GM08714 (cell line): ENCODE measurements around the gene WSCD2.

Experiments
- H3K4me3 ChIP-seq: fragments of 200-500 bp; sonication (Bioruptor generic); 2 replicates; pipeline ENCODE4 v1.5.1; 2014; ENCODE audit warnings: mild to moderate bottlenecking, low read length, inconsistent platforms
- ZNF274 ChIP-seq: IDR thresholded peaks from 2 replicates; pipeline ENCODE4 v1.6.1; 2012; ENCODE audit warnings: mild to moderate bottlenecking, low read depth, low read length

The WSCD2 gene

DNA sequence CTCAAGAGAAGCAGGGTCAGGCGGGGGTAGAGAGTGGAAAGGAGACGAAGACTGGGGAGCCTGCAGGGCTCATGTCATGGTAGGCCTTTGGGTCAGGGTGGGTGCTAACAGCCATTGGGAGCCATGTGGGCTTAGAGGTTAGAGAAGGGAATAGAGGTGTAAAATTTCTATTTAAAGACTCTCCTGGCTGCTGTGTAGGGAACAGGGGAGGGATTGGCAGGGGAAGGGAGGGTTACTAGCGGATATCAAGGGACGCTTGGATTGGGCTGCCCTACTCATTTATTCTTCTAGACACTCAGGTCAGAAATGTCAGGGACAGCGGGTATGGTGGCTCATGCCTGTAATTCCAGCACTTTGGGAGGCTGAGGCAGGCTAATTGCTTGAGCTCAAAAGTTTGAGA is 18.2 kb downstream of the WSCD2 start:
- TF ChIP-seq ZNF274, result no peak
- H3K4me3 ChIP-seq, result no peak overlapping the region

DNA sequence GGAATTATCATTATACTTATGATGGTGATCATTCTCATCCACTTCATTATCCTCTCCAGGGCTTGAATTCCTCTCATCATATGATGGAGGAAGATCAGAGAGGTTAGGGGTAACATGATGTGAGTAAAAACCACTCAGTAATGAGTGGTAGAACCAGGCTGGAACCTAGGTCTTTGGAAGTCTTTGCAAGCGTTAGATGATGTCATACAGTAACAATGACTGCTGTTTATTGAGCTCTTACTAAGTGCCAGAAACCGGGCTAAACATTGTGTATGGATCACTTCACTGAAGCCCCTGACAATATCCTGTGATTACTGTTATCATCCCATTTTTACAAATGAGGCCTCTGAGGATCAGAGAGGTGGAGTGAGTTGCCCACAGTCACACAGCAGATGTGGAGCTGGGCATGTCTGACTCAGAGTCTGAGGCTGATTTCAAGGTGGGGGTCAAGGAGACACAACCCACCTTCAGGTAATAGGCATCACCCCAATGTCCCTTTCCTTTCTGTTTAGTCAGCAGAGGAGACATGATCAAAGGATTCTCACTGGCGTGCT is 19.5 kb downstream of the WSCD2 start:
- no peak for TF ChIP-seq ZNF274
- H3K4me3 ChIP-seq, result no peak overlapping the region

GRCh38 chr12:108150436-108150835 is 21.3 kb downstream of the WSCD2 start:
- no peak for TF ChIP-seq ZNF274
- H3K4me3 ChIP-seq, result no peak overlapping the region

DNA sequence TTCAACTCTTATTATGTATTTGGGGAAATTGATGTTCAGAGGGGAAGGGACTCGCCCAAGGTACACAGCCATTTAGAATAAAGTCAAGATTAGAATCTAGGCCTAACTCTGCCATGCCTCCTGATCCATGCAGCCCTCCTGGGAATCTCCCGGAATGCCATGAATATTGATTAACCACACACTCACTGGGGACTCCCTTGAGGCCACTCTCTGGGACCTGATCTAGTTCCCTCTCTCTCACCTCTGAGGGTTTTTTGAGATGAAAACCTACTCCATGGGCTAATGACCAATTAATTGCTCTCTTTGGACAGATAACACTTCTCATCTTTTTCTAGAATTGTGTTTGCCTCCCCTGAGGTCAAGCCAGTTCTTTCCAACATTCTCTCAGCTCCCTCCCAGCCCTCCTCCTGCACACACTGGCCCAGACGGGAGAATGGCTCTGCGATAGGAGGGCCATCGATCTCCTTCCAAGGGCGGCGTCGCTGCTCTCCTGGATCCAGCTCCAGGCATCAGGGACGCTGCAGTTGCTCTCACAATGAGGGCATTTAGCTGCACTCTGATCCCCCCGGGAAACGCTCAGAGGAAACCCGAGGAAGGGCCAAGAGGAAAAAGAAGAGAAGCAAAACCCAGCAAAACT is 22.6 kb downstream of the WSCD2 start:
- no peak for TF ChIP-seq ZNF274
- no peak overlapping the region for H3K4me3 ChIP-seq

DNA sequence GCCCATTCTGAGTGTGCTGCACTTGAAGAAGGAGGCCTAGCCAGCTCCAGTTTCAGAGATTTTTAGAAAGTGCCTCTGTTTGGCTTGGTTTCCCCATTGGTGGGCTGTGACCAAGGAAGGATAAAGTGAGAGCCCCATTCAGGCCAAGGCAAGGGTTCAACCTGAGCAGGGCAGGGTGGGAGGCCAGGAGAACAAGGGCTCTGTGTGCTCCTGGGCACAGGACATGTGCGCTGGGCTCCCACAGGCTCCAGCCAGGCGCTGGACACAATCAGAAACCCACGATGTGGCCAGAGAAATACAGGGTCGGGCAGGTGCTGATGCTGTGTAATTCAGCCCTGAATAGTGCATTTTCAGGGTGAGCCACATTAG is 23.1 kb downstream of the WSCD2 start:
- no peak for TF ChIP-seq ZNF274
- no peak overlapping the region for H3K4me3 ChIP-seq

DNA sequence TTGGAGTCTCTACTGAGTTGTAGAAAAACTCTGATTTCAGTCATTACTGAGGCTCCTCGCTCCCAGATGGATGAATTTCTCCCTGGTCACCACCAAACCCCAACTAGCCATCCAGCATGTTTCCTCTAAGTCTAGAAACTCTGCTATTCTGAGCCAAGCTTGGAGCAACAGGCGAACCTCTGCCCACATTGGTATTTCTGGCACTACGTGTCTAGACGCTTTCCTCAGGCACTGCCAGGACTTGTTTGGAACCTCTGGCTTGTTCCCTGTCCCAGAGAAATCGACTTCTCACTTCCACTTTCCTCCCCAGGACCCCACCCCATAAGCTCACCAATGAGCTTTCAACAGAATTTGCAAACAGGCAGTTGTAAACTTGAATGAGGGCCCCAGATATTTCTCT is 27.6 kb downstream of the WSCD2 start:
- no peak for TF ChIP-seq ZNF274
- H3K4me3 ChIP-seq, result no peak overlapping the region

GRCh38 chr12:108157870-108158459 is 28.9 kb downstream of the WSCD2 start:
- no peak for TF ChIP-seq ZNF274
- no peak overlapping the region for H3K4me3 ChIP-seq

DNA sequence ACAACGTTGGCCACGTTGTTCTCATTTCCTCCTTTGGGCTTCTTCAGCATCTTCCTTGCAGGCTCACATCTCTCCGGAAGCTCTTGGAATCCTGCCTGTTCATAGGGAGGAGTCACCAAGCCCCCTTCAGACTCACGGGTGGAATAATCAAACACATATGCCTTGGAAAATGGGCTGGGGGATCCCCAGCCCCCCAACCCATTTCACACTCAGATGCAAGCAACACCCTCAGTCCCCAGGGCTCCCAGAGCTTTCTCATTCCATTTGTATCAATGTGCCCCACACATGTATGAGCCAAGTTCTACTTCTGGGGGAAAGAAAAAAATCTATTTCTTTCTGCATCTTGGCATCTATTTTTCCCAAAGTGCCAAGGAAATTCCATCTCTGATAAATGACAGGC is 33.1 kb downstream of the WSCD2 start:
- TF ChIP-seq ZNF274, result no peak

DNA sequence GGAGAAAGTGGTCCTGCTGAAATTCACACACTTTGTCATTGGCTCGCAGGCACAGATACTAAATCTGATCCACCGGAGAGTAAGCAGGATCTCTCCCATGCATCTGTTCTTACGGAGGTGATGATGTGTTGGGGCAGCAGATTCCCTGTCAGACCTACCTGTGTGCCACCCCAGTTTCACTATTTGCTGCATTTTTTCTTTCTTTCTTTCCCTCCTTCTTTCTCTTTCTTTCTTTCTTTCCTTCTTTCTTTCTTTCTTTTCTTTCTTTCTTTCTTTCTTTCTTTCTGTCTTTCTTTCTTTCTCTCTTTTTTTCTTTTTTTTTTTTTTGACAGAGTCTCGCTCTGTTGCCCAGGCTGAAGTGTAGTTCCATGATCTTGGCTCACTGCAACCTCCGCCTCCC is 37.4 kb downstream of the WSCD2 start:
- H3K4me3 ChIP-seq, result no peak overlapping the region
- TF ChIP-seq ZNF274, result no peak

More for the DNA sequence above, 33.1 kb downstream of the WSCD2 start:
- no peak overlapping the region for H3K4me3 ChIP-seq

- TF ChIP-seq ZNF274, result no peak
- H3K4me3 ChIP-seq, result no peak overlapping the region
Measured at GRCh38 chr12:108167974-108168373, 38.9 kb downstream of the WSCD2 start.

DNA sequence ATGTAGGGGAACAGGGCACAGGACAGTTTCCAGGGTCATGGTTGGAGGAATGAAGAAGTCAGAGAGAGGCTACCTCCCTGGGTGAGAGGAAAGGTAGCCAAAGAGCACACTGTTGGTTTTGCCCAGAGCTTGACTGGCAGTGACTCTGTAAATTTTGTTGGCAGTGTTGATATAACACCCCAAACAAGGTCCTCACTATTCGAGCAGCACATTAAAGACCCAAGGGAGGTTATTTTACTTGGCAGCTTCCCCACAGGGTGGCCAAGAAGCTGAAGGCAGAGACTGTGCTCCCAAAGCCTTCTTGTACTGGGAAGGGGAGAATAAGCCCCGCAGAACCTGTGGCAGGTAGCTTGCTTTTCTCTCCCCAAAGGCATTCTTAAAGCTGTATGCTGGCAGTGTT is 40.6 kb downstream of the WSCD2 start:
- TF ChIP-seq ZNF274, result no peak
- no peak overlapping the region for H3K4me3 ChIP-seq

- H3K4me3 ChIP-seq, result no peak overlapping the region
- no peak for TF ChIP-seq ZNF274
Measured at GRCh38 chr12:108170164-108170563, 41.1 kb downstream of the WSCD2 start.

GRCh38 chr12:108172033-108172432 is 42.9 kb downstream of the WSCD2 start:
- H3K4me3 ChIP-seq, result no peak overlapping the region
- no peak for TF ChIP-seq ZNF274

DNA sequence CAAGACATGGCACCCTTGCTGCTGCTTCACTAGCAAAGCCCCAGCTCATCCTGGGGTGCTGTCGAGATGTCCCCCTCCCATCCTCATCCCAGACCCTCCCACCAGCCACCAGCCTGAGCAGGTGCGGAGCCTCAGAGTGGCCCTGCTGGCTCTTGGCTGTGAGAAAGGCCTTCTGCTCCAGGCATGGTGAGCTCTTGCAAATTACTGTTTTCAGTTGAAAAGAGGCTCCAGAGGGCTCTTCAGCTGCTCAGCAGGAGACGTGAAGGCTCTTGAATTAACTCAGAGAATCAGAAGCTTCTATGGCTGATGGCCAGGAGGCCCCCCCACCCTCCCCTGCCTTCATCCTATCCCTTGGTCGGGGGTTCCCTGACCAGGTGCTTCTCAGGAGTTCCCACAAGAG is 44.1 kb downstream of the WSCD2 start:
- TF ChIP-seq ZNF274, result no peak
- H3K4me3 ChIP-seq, result no peak overlapping the region

DNA sequence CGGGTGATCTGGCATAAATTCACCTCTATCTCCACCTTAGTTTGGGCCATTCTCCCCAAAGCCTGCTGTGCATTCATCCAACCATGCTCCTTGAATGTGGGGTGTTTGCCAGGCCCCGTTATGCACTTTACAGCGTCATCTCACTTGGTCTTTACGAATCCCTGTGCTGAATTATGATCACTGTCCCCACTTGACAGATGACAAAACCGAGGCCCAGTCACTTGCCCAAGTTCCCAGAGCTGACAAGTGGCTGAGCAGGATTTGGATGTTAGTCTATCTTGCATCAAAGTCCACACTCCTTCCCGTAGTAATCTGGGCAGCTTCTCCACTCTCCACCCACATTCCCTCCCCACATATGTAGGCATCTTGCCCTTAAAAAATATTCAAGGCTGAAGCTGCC is 44.8 kb downstream of the WSCD2 start:
- H3K4me3 ChIP-seq, result no peak overlapping the region
- TF ChIP-seq ZNF274, result no peak

DNA sequence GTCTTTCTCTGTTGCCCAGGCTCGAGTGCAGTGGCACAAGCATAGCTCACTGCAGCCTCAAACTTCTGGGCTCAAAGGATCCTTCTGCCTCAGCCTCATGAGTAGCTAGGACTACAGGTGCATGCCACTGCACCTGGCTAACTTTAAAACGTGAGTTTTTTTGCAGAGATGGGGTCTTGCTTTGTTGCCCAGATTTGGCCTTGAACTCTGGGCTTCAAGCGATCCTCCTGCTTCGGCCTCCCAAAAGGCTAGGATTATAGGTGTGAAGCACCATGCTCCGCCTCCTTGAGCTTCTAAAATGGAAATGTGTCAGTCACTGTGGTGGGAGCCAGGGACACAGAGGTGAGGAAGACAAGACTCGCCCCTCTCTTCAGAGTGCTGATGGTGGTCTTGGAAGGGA is 45.6 kb downstream of the WSCD2 start:
- TF ChIP-seq ZNF274, result no peak

GRCh38 chr12:108175310-108175709 is 46.2 kb downstream of the WSCD2 start:
- no peak for TF ChIP-seq ZNF274
- no peak overlapping the region for H3K4me3 ChIP-seq

More for the DNA sequence above, 45.6 kb downstream of the WSCD2 start:
- no peak overlapping the region for H3K4me3 ChIP-seq
